Prostate gland (tissue), 2 donors: ENCODE data around the gene PPP1R14C.

Experiments used
- POLR2A ChIP-seq: fragments of 450-650 bp; IDR thresholded peaks from one replicate; pipeline ENCODE4 v1.6.1; 2016; ENCODE audit warnings: antibody characterized with exemption, mild to moderate bottlenecking
- POLR2AphosphoS5 ChIP-seq: sonication (generic); formaldehyde crosslinking; IDR thresholded peaks from one replicate; pipeline ENCODE4 v1.6.1; 2017; ENCODE audit warnings: antibody characterized with exemption
- TF ChIP-seq, protein P1 (sequence below), 4 experiments: fragments of 200-600 bp in 2 of 4; fragments of 450-650 bp in 2 of 4; sonication (generic) in 2 of 4; IDR thresholded peaks; 1 replicate in 3 of 4; 2 replicates in 1 of 4; pipeline ENCODE4 v1.5.1; 2016 to 2019; ENCODE audit warnings: antibody characterized with exemption in 4 of 4, mild to moderate bottlenecking in 2 of 4, moderate library complexity in 2 of 4

DNA sequence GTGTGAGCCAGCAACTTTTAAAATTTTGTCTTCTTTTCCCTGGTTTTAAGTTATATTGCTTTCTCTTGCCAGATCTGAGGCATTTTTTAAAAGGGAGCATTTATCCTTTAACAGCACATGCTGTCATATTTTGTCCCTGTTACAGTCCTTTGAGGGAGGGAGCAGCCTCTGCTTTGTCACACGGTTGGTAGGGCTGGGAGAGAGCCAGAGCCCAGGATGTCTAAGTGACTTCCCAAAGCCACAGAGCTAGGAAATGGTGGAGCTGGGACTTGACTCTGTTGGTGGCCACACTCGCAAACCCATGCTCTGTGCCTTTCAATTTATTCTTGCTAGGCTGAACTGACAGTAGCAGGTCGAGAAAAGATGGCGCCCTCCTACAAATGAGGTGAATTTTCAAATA, 145.6 kb downstream of the PPP1R14C start:
- TF ChIP-seq, protein P1, sequence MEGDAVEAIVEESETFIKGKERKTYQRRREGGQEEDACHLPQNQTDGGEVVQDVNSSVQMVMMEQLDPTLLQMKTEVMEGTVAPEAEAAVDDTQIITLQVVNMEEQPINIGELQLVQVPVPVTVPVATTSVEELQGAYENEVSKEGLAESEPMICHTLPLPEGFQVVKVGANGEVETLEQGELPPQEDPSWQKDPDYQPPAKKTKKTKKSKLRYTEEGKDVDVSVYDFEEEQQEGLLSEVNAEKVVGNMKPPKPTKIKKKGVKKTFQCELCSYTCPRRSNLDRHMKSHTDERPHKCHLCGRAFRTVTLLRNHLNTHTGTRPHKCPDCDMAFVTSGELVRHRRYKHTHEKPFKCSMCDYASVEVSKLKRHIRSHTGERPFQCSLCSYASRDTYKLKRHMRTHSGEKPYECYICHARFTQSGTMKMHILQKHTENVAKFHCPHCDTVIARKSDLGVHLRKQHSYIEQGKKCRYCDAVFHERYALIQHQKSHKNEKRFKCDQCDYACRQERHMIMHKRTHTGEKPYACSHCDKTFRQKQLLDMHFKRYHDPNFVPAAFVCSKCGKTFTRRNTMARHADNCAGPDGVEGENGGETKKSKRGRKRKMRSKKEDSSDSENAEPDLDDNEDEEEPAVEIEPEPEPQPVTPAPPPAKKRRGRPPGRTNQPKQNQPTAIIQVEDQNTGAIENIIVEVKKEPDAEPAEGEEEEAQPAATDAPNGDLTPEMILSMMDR (IDR thresholded peaks at IDR 0.05): no peak
- TF ChIP-seq POLR2AphosphoS5 (no peak), POLR2A (no peak)
